GM12865 (cell line): ENCODE measurements around the gene TEX48.

Experiments used
- DNase-seq: peaks from one replicate; pipeline ENCODE4 v3.0.0; 2010; ENCODE audit warnings: low read depth
- H3K4me3 ChIP-seq: 2 replicates; pipeline ENCODE4 v1.5.1; 2011; ENCODE audit warnings: mild to moderate bottlenecking, low read depth, low read length, control low read depth
- TF ChIP-seq, protein P1 (sequence below): IDR thresholded peaks from 2 replicates; pipeline ENCODE4 v1.5.1; 2011; ENCODE audit warnings: low read length, control low read depth, low read depth, inconsistent platforms; ENCODE audit not compliant: insufficient read depth; ENCODE audit errors: missing control alignments

TEX48 gene

DNA sequence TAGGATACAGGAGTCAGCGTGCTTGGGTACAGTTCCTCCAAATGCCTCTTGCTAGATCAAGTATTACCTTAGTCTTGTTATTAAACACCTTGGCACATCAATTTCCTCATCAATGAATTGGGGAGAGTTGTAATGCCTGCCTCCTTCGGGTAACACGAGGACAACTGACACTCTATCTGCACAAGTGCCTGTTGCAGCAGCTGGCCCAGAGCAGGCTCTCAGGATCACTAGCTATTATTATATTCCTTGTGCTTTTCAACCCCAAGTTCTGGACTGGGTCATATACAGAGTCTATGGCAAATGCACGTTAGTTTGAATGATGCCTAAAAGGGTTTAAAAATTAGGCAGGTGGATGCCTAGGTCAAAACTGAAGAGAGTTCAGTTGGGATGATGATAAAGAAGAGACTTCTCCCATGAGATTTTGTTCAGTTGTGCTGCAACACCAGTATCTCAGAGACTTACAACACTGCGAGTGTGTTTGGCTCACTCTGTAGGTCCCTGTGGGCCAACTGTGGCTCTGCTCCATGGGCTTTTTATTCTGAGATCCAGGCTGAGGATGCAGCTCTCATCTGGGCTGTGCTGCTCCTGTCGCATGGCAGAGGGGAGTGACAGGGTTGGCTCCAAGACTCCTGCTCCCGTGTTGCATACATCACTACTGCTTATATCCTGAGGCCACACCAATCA lies 41.1 kb upstream of the TEX48 start:
- TF ChIP-seq, protein P1, sequence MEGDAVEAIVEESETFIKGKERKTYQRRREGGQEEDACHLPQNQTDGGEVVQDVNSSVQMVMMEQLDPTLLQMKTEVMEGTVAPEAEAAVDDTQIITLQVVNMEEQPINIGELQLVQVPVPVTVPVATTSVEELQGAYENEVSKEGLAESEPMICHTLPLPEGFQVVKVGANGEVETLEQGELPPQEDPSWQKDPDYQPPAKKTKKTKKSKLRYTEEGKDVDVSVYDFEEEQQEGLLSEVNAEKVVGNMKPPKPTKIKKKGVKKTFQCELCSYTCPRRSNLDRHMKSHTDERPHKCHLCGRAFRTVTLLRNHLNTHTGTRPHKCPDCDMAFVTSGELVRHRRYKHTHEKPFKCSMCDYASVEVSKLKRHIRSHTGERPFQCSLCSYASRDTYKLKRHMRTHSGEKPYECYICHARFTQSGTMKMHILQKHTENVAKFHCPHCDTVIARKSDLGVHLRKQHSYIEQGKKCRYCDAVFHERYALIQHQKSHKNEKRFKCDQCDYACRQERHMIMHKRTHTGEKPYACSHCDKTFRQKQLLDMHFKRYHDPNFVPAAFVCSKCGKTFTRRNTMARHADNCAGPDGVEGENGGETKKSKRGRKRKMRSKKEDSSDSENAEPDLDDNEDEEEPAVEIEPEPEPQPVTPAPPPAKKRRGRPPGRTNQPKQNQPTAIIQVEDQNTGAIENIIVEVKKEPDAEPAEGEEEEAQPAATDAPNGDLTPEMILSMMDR = no peak
- H3K4me3 ChIP-seq = no peak overlapping the region
- no peak for DNase-seq

DNA sequence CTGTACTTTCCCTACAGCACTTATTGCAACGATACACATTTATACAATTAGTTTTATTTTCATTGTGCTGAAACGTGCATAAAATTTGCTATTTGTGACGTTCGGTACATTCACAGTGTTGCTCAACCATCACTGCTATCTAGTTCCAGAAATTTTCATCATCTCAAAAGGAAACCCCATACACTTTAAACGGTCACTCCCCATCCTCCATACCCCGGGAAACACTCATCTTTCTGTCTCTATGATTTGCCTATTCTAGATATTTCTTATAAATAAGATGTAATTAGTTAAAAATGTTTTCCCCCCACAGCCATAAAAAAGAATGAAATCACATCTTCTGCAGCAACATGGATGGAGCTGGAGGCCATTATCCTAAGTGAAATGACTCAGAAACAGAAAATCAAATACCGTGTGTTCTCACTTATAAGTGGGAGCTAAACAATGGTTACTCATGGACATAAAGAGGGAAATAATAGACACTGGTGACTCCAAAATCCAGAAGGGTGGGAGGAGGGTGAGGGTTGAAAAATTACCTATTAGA lies 40.2 kb upstream of the TEX48 start:
- no peak overlapping the region for H3K4me3 ChIP-seq
- DNase-seq = no peak
- TF ChIP-seq, protein P1 = no peak

DNA sequence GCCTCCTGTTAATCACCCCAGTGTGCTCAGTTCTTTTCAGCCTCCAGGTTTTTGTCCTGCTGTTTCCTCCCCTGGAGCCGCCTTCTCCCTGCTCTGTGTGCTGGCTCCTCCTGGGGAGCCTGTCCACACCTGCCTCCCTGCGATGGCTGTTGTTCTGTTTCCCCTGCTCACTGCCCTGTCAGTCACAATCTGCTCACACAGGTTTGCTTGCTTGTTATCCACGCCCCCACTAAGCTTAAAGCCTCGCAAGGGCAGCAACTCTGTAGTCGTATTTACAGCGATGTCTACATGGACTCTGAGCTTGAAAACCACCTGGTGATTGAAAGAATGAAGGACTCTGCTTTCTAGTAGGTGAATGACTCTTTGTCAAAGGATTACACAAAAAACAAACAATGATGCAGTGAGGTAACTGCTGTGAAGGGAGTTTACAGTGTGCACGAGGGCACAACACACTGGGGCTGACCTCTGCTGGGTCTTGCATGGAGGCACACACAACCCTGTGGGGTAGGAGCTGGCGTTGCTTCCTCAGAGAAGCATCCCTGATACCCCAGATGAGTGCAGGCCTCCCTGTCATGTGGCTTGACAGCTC lies 39.6 kb upstream of the TEX48 start:
- no peak overlapping the region for H3K4me3 ChIP-seq
- TF ChIP-seq, protein P1 = no peak
- no peak for DNase-seq

DNA sequence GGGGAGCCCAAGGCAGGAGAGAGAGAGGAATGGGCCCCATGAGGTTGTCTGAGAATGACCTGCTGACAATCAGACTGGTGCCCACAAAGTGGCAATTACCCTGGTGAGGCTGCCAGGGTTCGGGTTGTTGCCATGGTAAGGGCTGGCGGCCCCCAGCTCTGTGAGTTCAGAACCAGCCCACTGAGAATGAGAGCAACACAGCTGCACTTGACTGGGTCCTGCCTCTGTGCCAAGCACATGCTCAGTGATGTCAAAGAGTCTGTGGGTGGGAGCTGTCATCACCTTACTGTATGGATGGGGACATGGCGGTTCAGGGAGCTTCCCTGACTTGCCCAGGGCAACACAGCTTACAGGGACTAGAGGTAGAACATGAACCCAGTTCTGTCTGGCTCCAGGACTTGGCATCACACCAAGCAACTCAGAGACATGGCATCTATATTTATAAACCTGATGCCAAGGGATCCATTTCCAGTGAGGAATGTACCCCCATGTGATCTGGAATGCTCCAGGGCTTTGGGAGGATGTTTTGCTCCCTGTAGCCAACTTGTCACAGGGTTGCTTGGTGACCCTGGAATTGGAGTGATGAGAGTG lies 38.2 kb upstream of the TEX48 start:
- TF ChIP-seq, protein P1 = no peak
- no peak for DNase-seq
- no peak overlapping the region for H3K4me3 ChIP-seq

DNA sequence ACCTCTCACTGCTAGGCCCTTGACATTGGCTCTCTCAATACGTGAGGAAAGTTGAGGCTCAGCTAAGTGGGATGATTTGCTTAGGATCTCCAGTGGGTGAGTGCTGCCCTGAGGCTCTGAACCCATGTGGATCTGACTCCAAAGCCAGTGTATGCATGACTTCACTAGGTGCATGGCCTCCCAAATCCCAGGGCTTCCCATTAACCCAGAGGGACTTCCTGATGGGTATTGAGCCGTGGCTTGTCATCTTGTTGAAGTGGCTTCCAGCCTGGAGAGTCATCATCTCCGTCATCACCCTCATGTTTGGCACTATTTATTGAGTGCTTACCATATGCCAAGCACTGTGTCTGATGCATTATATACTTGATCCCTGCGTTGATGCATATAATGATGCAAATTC lies 37.3 kb upstream of the TEX48 start:
- TF ChIP-seq, protein P1 = no peak
- H3K4me3 ChIP-seq = no peak overlapping the region
- DNase-seq = no peak

DNA sequence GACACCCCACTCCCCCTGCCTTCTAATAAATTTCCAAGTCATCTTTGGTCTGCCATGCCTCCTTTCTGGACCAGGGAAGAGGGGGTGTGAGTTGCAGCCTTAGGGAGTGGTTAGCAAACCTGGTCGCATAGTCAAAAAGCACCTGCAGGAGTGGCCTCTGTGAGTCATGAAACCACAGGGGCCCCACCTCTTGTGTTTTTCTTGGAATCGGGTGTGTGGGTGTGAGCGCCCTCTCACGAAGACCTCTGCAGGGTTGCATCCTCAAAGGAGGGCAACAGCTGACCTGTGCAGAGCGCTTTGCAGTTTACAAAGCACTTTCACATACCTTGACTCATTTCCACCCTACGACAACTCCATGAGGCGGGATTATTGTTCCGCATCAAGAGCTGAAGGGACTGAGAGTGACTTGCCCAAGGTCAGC lies 36.8 kb upstream of the TEX48 start:
- DNase-seq = peak; percentile 71
- no peak overlapping the region for H3K4me3 ChIP-seq
- TF ChIP-seq, protein P1 = no peak
